H1 (cell line): ENCODE data around the gene ZNF609. TPM values are rescaled to one million over a fixed set of nuclear protein-coding genes. Genes with fewer than 3 reads are reported as not detected.

Source experiments
- CTCF ChIA-PET: fragments of 300-600 bp; sonication (Branson Sonifier 250); formaldehyde crosslinking; loops from one replicate; lab custom pipeline; 2021; ENCODE audit not compliant: partially characterized antibody; lab: Charles Lee
- POLR2A ChIA-PET: fragments of 300-600 bp; sonication (Branson Sonifier 250); formaldehyde crosslinking; loops from one replicate; lab custom pipeline; 2021; ENCODE audit warnings: inconsistent platforms; ENCODE audit not compliant: partially characterized antibody; lab: Charles Lee
- DNase-seq, 2 experiments: peaks; one replicate each; pipeline versions ENCODE4 v3.0.0 to v3.0.0-alpha.2; 2010 to 2022; ENCODE audit warnings: low spot score in 2 of 2, low read depth in 1 of 2, mixed read lengths in 1 of 2
- FAIRE-seq: peaks from 2 replicates; lab custom pipeline; 2011; peaks lifted over from hg19 to GRCh38; lab: Jason Lieb, UNC
- H2AFZ ChIP-seq: 2 replicates; pipeline ENCODE4 v1.8.1; 2012; ENCODE audit warnings: low read length, inconsistent platforms
- H2AK5ac ChIP-seq: 2 replicates; pipeline ENCODE4 v1.6.1; 2013; ENCODE audit warnings: low read depth, low read length
- H2BK120ac ChIP-seq: replicated peaks from 2 replicates; pipeline ENCODE3; 2013; ENCODE audit warnings: low read depth, low read length, inconsistent platforms
- H2BK12ac ChIP-seq: 2 replicates; pipeline ENCODE4 v1.6.1; 2013; ENCODE audit warnings: low read depth, low read length
- H2BK15ac ChIP-seq: 2 replicates; pipeline ENCODE4 v1.6.1; 2013; ENCODE audit warnings: low read length
- H2BK20ac ChIP-seq: 2 replicates; pipeline ENCODE4 v1.6.1; 2013; ENCODE audit warnings: low read length
- H2BK5ac ChIP-seq: 2 replicates; pipeline ENCODE4 v1.6.1; 2013; ENCODE audit warnings: low read depth, low read length
- H3K14ac ChIP-seq: 2 replicates; pipeline ENCODE4 v1.6.1; 2013; ENCODE audit warnings: inconsistent platforms; ENCODE audit not compliant: insufficient read length
- H3K18ac ChIP-seq: 2 replicates; pipeline ENCODE4 v1.6.1; 2013; ENCODE audit warnings: low read length; ENCODE audit errors: extremely low read depth
- H3K23ac ChIP-seq: 2 replicates; pipeline ENCODE4 v1.6.1; 2013; ENCODE audit warnings: inconsistent platforms; ENCODE audit not compliant: insufficient read length
- H3K23me2 ChIP-seq: 2 replicates; pipeline ENCODE4 v1.6.1; 2013; ENCODE audit warnings: low read depth, low read length
- H3K27ac ChIP-seq: 2 replicates; pipeline ENCODE4 v1.6.1; 2011; ENCODE audit warnings: low read depth, low read length, inconsistent platforms
- H3K27me3 ChIP-seq, 4 experiments: replicated peaks in 1 of 4; 1 replicate in 1 of 4; 2 replicates in 3 of 4; pipeline versions ENCODE4 v1.6.1 to v1.8.1; 2011 to 2013; ENCODE audit warnings: low read length in 3 of 4, mild to moderate bottlenecking in 3 of 4, inconsistent platforms in 2 of 4, mixed read lengths in 2 of 4, moderate library complexity in 1 of 4; ENCODE audit not compliant: control insufficient read depth in 3 of 4, insufficient read depth in 3 of 4; ENCODE audit errors: extremely low read depth in 1 of 4
- H3K36me3 ChIP-seq, 4 experiments: 2 replicates each; pipeline versions ENCODE4 v1.6.1 to v1.8.1; 2011 to 2013; ENCODE audit warnings: mild to moderate bottlenecking in 4 of 4, low read length in 3 of 4, moderate library complexity in 2 of 4, control low read depth in 1 of 4, inconsistent platforms in 1 of 4; ENCODE audit not compliant: insufficient read depth in 4 of 4, control insufficient read depth in 2 of 4
- H3K4ac ChIP-seq: replicated peaks from 2 replicates; pipeline ENCODE3; 2013; ENCODE audit warnings: low read length, low read depth, mixed read lengths, inconsistent platforms; ENCODE audit not compliant: insufficient read length
- H3K4me1 ChIP-seq, 4 experiments: replicated peaks in 1 of 4; 1 replicate in 1 of 4; 2 replicates in 3 of 4; pipeline versions ENCODE4 v1.6.1 to v1.8.1; 2011 to 2013; ENCODE audit warnings: low read length in 3 of 4, inconsistent platforms in 2 of 4, mixed read lengths in 1 of 4; ENCODE audit not compliant: insufficient read depth in 4 of 4, control insufficient read depth in 3 of 4
- H3K4me2 ChIP-seq, 2 experiments: 2 replicates each; pipeline versions ENCODE4 v1.6.1 to v1.8.1; 2011 to 2013; ENCODE audit warnings: low read depth in 2 of 2, low read length in 2 of 2, control low read depth in 1 of 2, inconsistent platforms in 1 of 2, mild to moderate bottlenecking in 1 of 2; ENCODE audit not compliant: insufficient read depth in 1 of 2
- H3K4me3 ChIP-seq, 4 experiments: fragments of 200-600, 300-600 bp in 1 of 4; sonication (generic), shearing (Covaris generic), sonication (Bioruptor Twin) in 1 of 4; 2 replicates each; pipeline versions ENCODE4 v1.5.1 to v1.8.1; 2011 to 2016; ENCODE audit warnings: low read length in 4 of 4, low read depth in 3 of 4, control low read depth in 2 of 4, inconsistent platforms in 2 of 4, mild to moderate bottlenecking in 2 of 4, mixed read lengths in 1 of 4, moderate library complexity in 1 of 4; ENCODE audit not compliant: insufficient read depth in 2 of 4; ENCODE audit errors: extremely low read depth in 1 of 4
- H3K56ac ChIP-seq: replicated peaks from 2 replicates; pipeline ENCODE3; 2013; ENCODE audit warnings: low read depth, mild to moderate bottlenecking, mixed read lengths, low read length, inconsistent platforms; ENCODE audit not compliant: insufficient read length
- H3K79me1 ChIP-seq: 2 replicates; pipeline ENCODE4 v1.6.1; 2013; ENCODE audit warnings: low read depth, low read length, control low read depth
- H3K79me2 ChIP-seq, 2 experiments: 2 replicates each; pipeline versions ENCODE4 v1.6.1 to v1.8.1; 2012 to 2013; ENCODE audit warnings: low read length in 2 of 2, mild to moderate bottlenecking in 2 of 2, inconsistent platforms in 1 of 2; ENCODE audit not compliant: insufficient read depth in 2 of 2, control insufficient read depth in 1 of 2
- H3K9ac ChIP-seq, 4 experiments: replicated peaks in 1 of 4; 1 replicate in 1 of 4; 2 replicates in 3 of 4; pipeline versions ENCODE4 v1.6.1 to v1.8.1; 2011 to 2013; ENCODE audit warnings: low read depth in 3 of 4, low read length in 3 of 4, control low read depth in 2 of 4, mild to moderate bottlenecking in 2 of 4, moderate library complexity in 2 of 4, inconsistent platforms in 1 of 4; ENCODE audit errors: extremely low read depth in 1 of 4
- H3K9me3 ChIP-seq, 2 experiments: 2 replicates each; pipeline versions ENCODE4 v1.6.1 to v1.8.1; 2012 to 2013; ENCODE audit warnings: mild to moderate bottlenecking in 2 of 2, moderate library complexity in 2 of 2, control low read depth in 1 of 2, inconsistent platforms in 1 of 2, low read depth in 1 of 2, low read length in 1 of 2, mixed read lengths in 1 of 2; ENCODE audit not compliant: insufficient read depth in 2 of 2
- H4K20me1 ChIP-seq, 2 experiments: replicated peaks in 1 of 2; 2 replicates each; pipeline versions ENCODE3 to v1.8.1; 2011 to 2013; ENCODE audit warnings: inconsistent platforms in 2 of 2, low read length in 2 of 2, mild to moderate bottlenecking in 1 of 2; ENCODE audit not compliant: insufficient read depth in 2 of 2, control insufficient read depth in 1 of 2
- H4K5ac ChIP-seq: 2 replicates; pipeline ENCODE4 v1.6.1; 2013; ENCODE audit warnings: low read length, low read depth, mixed read lengths, inconsistent platforms; ENCODE audit not compliant: insufficient read length
- H4K8ac ChIP-seq: 2 replicates; pipeline ENCODE4 v1.8.0; 2013; ENCODE audit warnings: mild to moderate bottlenecking, moderate library complexity, low read length, inconsistent platforms; ENCODE audit not compliant: insufficient read depth; ENCODE audit errors: extremely low read depth
- H4K91ac ChIP-seq: replicated peaks from 2 replicates; pipeline ENCODE3; 2013; ENCODE audit warnings: low read length, mixed read lengths, inconsistent platforms; ENCODE audit not compliant: insufficient read length
- MAFK ChIP-seq: IDR thresholded peaks from 2 replicates; pipeline ENCODE4 v1.6.1; 2012; ENCODE audit warnings: low read depth, mild to moderate bottlenecking, improper control_type of control experiment, low read length
- RNF2 ChIP-seq: fragments of 200-900, 300-1000 bp; sonication (generic); IDR thresholded peaks from 2 replicates; pipeline ENCODE4 v1.7.1; 2016; ENCODE audit warnings: borderline replicate concordance, low read depth, mild to moderate bottlenecking, antibody characterized with exemption, low read length; ENCODE audit not compliant: poor library complexity, severe bottlenecking; ENCODE audit errors: missing control alignments
- TCF12 ChIP-seq: IDR thresholded peaks from 2 replicates; pipeline ENCODE4 v1.6.1; 2011; ENCODE audit warnings: low read depth, mild to moderate bottlenecking, low read length
- WGBS, 2 experiments: shearing (Covaris generic) in 1 of 2; methylation state at CpG; one replicate each; pipeline versions ENCODE4 v1.1.6 to v1.1.7; 2013 to 2015; ENCODE audit warnings: low lambda C conversion rate in 2 of 2, mixed read lengths in 2 of 2, inconsistent platforms in 1 of 2, low coverage in 1 of 2, missing lambda C conversion rate in 1 of 2; ENCODE audit not compliant: insufficient replicate concordance in 2 of 2, insufficient coverage in 1 of 2, insufficient read length in 1 of 2; ENCODE audit errors: extremely low coverage in 1 of 2, missing lambda C conversion rate in 1 of 2; 5-methylcytosine and 5-hydroxymethylcytosine counted together
- polyA plus RNA-seq, 7 experiments: library from polyadenylated mRNA; depleted of rRNA in 3 of 7; stranded (reverse) in 5 of 7; unstranded in 2 of 7; fragments of >200 nt in 5 of 7; fragments of 200-250 nt in 2 of 7; gene quantifications; 1 replicate in 5 of 7; 2 replicates in 1 of 7; 4 replicates in 1 of 7; pipeline versions ENCODE4 v1.2.1 to v1.2.3, GENCODE V29; 2011 to 2013; ENCODE audit warnings: missing spikeins in 2 of 7, mixed read lengths in 2 of 7
- total RNA-seq: library from RNA; stranded (reverse); fragmentation: NEBNext Ultra II Directional; extraction: Animal tissue kit (Norgen Biotek cat#: 25700); gene quantifications from 2 replicates; pipeline ENCODE4 v1.2.1, GENCODE V29; 2021
- TF ChIP-seq, protein P1 (sequence below): IDR thresholded peaks from 2 replicates; pipeline ENCODE4 v1.6.1; 2012; ENCODE audit warnings: inconsistent platforms

ZNF609 gene
- total and polyA plus RNA-seq, 2 of the 8 experiments (the other 6 are each of a cell fraction or from before 2014, with no cell fraction given), result 15.5 to 47.8 TPM

DNA sequence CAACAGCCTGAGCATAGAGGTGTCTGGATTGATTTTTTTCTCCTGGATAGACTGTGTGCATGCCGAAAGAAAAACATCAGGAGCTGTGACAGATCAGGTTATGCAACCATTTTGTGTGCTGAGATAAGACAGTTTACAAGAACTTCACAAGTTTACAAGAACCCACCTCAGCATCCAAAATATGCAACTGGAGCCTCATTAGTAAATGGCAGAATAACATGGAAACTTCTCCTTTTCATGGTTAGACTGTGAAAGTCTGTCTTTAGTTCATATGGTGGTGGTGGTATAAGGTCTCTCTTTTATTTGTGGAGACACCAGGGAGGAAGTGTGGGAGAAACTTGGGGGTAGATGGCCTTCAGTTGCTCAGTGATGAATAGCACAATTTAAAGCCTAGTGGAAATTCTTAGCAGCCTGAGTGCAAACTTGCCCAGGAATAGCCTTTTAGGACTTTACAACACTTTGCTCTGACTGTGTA is 3.7 kb upstream of the ZNF609 start:
- Histone ChIP-seq H2BK12ac (no peak overlapping the region), H2BK5ac (no peak overlapping the region), H3K23me2 (peaks cover 6% of the 10 kb centered on the region), H3K27me3 (no peaks in the 10 kb centered on the region), H4K20me1 (no peaks in the 10 kb centered on the region), H4K91ac (no peak overlapping the region), H2BK120ac (no peak overlapping the region), H3K4me1 (peaks cover 0 to 5% (median 5%) of the 10 kb centered on the region in 4 experiments; a peak in 3 of 7 replicates), H3K79me1 (peaks cover 3% of the 10 kb centered on the region; the same call in 1 of the 2 replicates), H3K9me3 (no peaks in the 10 kb centered on the region), H2BK15ac (no peak overlapping the region), H4K8ac (no peak overlapping the region), H3K4me2 (no peak overlapping the region), H3K4me3 (no peak overlapping the region), H2AFZ (no peak overlapping the region), H2AK5ac (no peak overlapping the region), H3K14ac (no peak overlapping the region), H3K23ac (no peak overlapping the region), H3K9ac (no peak overlapping the region), H3K27ac (no peak overlapping the region), H2BK20ac (no peak overlapping the region), H3K4ac (no peak overlapping the region), H3K56ac (no peak overlapping the region), H3K36me3 (no peaks in the 10 kb centered on the region), H4K5ac (no peak overlapping the region), H3K18ac (no peak overlapping the region), H3K79me2 (peaks cover 0 to 6% of the 10 kb centered on the region in 2 experiments; a peak in 3 of 4 replicates)
- no peak for FAIRE-seq
- 95% methylated on average over 1 of the region's 1 CpG; no CpG with 5 or more reads in 1 of the 2 experiments for WGBS, 2 experiments
- ChIA-PET POLR2A (interaction anchor here (1.2 to 1.8 kb wide), 2 partner anchors 12 to 75 kb away, joined by 3 to 6 read pairs; no protein-coding TSS in a partner anchor), CTCF (interaction anchor here (0.7 kb wide), 1 partner anchor 108 kb away, joined by 3 read pairs; no protein-coding TSS in a partner anchor)
- no peak for DNase-seq
- TF ChIP-seq, protein P1, sequence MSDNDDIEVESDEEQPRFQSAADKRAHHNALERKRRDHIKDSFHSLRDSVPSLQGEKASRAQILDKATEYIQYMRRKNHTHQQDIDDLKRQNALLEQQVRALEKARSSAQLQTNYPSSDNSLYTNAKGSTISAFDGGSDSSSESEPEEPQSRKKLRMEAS, result no peak
- no peak for TF ChIP-seq TCF12
- TF ChIP-seq RNF2, result no peak
- TF ChIP-seq MAFK, result no peak
